Measurements from ENCODE around the gene PCDHA9.

- TF ChIP-seq CTCF (IDR thresholded peaks at IDR 0.05) (no peak), POLR2A (IDR thresholded peaks at IDR 0.05) (no peak), EP300 (IDR thresholded peaks at IDR 0.05) (no peak), POLR2AphosphoS5 (IDR thresholded peaks at IDR 0.05) (no peak)
Measured at GRCh38 chr5:140842798-140843733, 5.1 kb upstream of the PCDHA9 start.

Measured in gastroesophageal sphincter (tissue), 3 donors.